GM12878 (cell line): ENCODE results near the gene HSPA1A. TPM values are rescaled to one million over a fixed set of nuclear protein-coding genes. Genes with fewer than 3 reads are reported as not detected.

Experiments used
- CHD1 ChIP-seq: IDR thresholded peaks from 2 replicates; pipeline ENCODE4 v1.6.1; 2012; ENCODE audit warnings: low read depth, low read length, improper control_type of control experiment
- IKZF2 ChIP-seq, 2 experiments: fragments of 450-650 bp; IDR thresholded peaks; 2 replicates each; pipeline ENCODE4 v1.6.1; 2017; ENCODE audit warnings: mild to moderate bottlenecking in 2 of 2, moderate library complexity in 2 of 2
- MEF2B ChIP-seq: fragments of 450-650 bp; IDR thresholded peaks from 2 replicates; pipeline ENCODE4 v1.6.1; 2018; ENCODE audit warnings: mild to moderate bottlenecking, moderate library complexity; ENCODE audit not compliant: partially characterized antibody, poor library complexity, severe bottlenecking
- MTA2 ChIP-seq: fragments of 450-650 bp; IDR thresholded peaks from 2 replicates; pipeline ENCODE4 v1.6.1; 2016; ENCODE audit warnings: low read depth, mild to moderate bottlenecking, moderate library complexity
- SRF ChIP-seq, 2 experiments: IDR thresholded peaks; 2 replicates each; pipeline ENCODE4 v1.6.1; 2011; ENCODE audit warnings: low read depth in 2 of 2, low read length in 2 of 2, mild to moderate bottlenecking in 1 of 2, moderate library complexity in 1 of 2
- STAT3 ChIP-seq: IDR thresholded peaks from 2 replicates; pipeline ENCODE4 v1.6.1; 2011; ENCODE audit warnings: low read depth, low read length, improper control_type of control experiment
- SUPT20H ChIP-seq: IDR thresholded peaks from 2 replicates; pipeline ENCODE4 v1.6.1; 2011; ENCODE audit warnings: low read depth, mild to moderate bottlenecking, low read length, moderate library complexity, borderline replicate concordance; ENCODE audit not compliant: control insufficient read depth
- TBL1XR1 ChIP-seq: IDR thresholded peaks from 2 replicates; pipeline ENCODE4 v1.6.1; 2012; ENCODE audit warnings: low read depth, low read length, improper control_type of control experiment
- TCF7 ChIP-seq: IDR thresholded peaks from 2 replicates; pipeline ENCODE4 v1.6.1; 2014; ENCODE audit warnings: antibody characterized with exemption, borderline replicate concordance
- YBX1 ChIP-seq: fragments of 450-650 bp; IDR thresholded peaks from 2 replicates; pipeline ENCODE4 v1.6.1; 2016; ENCODE audit warnings: antibody characterized with exemption
- ZBED1 ChIP-seq: IDR thresholded peaks from 2 replicates; pipeline ENCODE4 v1.6.1; 2016; ENCODE audit warnings: borderline replicate concordance
- polyA plus RNA-seq, 11 experiments: library from polyadenylated mRNA; depleted of rRNA in 4 of 11; unstranded in 6 of 11; stranded (reverse) in 5 of 11; fragments of >200 nt; fragmentation: Nextera tagmentation in 4 of 11; fragmentation: Illumina TruSeq in 1 of 11; extraction: Ambion mirVana in 4 of 11; extraction: Trizol in 1 of 11; gene quantifications; 1 replicate in 1 of 11; 2 replicates in 10 of 11; pipeline versions ENCODE4 v1.2.1 to v1.2.3, GENCODE V29; 2011 to 2016; ENCODE audit warnings: inconsistent platforms in 2 of 11, missing spikeins in 2 of 11, low read depth in 1 of 11
- total RNA-seq, 4 experiments: library from RNA; depleted of rRNA in 3 of 4; stranded (reverse); fragments of >200 nt in 3 of 4; fragmentation: Illumina TruSeq in 1 of 4; extraction: Trizol in 1 of 4; gene quantifications; 2 replicates each; pipeline versions ENCODE4 v1.2.1 to v1.2.3, GENCODE V29; 2013 to 2021
- TF ChIP-seq, protein P1 (sequence below): fragments of 450-650 bp; IDR thresholded peaks from 2 replicates; pipeline ENCODE4 v1.6.1; 2016; ENCODE audit warnings: mild to moderate bottlenecking
- TF ChIP-seq, protein P2 (sequence below): fragments of 450-650 bp; IDR thresholded peaks from 2 replicates; pipeline ENCODE4 v1.6.1; 2016; ENCODE audit warnings: mild to moderate bottlenecking
- TF ChIP-seq, protein P3 (sequence below): IDR thresholded peaks from 2 replicates; pipeline ENCODE4 v1.6.1; 2012; ENCODE audit warnings: low read depth, low read length, improper control_type of control experiment

HSPA1A gene
- total and polyA plus RNA-seq, 10 of the 15 experiments (the other 5 are each of a cell fraction or from before 2014, with no cell fraction given) = 0.29 to 51.8 (median 17.5) TPM

DNA sequence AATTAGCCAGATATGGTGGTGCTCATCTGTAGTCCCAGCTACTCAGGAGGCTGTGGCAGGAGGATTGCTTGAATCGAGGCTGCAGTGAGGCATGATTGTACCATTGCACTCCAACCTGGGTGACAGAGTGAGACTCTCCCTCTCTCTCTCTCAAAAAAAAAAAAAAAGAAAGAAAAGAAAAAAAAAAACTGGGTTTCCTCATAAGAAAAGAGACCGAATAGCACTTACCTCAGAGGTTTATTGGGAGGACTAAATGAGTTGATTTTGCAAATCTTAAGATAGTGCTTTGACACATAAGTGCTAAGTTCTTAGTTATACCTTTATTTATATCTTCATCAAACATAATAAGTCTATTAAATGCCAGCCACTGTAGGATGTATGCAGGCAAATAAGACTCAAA lies 44.5 kb upstream of the HSPA1A start (continued):
- TF ChIP-seq, protein P1, sequence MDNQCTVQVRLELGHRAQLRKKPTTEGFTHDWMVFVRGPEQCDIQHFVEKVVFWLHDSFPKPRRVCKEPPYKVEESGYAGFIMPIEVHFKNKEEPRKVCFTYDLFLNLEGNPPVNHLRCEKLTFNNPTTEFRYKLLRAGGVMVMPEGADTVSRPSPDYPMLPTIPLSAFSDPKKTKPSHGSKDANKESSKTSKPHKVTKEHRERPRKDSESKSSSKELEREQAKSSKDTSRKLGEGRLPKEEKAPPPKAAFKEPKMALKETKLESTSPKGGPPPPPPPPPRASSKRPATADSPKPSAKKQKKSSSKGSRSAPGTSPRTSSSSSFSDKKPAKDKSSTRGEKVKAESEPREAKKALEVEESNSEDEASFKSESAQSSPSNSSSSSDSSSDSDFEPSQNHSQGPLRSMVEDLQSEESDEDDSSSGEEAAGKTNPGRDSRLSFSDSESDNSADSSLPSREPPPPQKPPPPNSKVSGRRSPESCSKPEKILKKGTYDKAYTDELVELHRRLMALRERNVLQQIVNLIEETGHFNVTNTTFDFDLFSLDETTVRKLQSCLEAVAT = no peak
- TF ChIP-seq YBX1 = no peak
- TF ChIP-seq SUPT20H = no peak
- TF ChIP-seq TBL1XR1 = no peak
- no peak for TF ChIP-seq CHD1
- TF ChIP-seq, protein P2, sequence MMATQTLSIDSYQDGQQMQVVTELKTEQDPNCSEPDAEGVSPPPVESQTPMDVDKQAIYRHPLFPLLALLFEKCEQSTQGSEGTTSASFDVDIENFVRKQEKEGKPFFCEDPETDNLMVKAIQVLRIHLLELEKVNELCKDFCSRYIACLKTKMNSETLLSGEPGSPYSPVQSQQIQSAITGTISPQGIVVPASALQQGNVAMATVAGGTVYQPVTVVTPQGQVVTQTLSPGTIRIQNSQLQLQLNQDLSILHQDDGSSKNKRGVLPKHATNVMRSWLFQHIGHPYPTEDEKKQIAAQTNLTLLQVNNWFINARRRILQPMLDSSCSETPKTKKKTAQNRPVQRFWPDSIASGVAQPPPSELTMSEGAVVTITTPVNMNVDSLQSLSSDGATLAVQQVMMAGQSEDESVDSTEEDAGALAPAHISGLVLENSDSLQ = no peak
- no peak for TF ChIP-seq TCF7
- no peak for TF ChIP-seq MTA2
- TF ChIP-seq ZBED1 = no peak
- no peak for TF ChIP-seq IKZF2 (IDR thresholded peaks at IDR 0.05)
- TF ChIP-seq, protein P3, sequence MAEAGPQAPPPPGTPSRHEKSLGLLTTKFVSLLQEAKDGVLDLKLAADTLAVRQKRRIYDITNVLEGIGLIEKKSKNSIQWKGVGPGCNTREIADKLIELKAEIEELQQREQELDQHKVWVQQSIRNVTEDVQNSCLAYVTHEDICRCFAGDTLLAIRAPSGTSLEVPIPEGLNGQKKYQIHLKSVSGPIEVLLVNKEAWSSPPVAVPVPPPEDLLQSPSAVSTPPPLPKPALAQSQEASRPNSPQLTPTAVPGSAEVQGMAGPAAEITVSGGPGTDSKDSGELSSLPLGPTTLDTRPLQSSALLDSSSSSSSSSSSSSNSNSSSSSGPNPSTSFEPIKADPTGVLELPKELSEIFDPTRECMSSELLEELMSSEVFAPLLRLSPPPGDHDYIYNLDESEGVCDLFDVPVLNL = no peak
- TF ChIP-seq MEF2B = no peak
- no peak for TF ChIP-seq STAT3
- TF ChIP-seq SRF (IDR thresholded peaks at IDR 0.05; ENCODE audit: low read depth in 2 of 2, low read length in 2 of 2) = no peak
